ENCODE measurements around the gene ZNF609.

DNA sequence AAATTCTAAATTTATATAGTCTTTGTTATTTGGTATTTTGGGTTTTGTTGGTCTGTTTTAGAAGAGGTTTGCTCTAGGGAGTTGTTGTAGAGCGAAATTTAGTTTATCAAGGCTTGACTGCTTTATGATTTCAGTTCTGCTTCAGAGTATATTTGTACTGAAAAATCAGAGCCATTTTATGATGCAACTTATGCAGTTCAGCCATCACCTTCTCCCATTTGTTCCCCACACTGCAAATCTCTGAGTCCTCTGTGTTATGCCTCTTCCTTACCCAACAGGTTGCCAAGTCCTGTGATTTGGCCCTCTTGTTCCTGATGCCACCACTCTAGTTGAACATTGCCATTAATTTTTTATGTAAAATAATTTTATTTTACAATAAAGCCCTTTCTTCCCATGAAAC lies 140.4 kb downstream of the ZNF609 start:
- TF ChIP-seq, protein P1, sequence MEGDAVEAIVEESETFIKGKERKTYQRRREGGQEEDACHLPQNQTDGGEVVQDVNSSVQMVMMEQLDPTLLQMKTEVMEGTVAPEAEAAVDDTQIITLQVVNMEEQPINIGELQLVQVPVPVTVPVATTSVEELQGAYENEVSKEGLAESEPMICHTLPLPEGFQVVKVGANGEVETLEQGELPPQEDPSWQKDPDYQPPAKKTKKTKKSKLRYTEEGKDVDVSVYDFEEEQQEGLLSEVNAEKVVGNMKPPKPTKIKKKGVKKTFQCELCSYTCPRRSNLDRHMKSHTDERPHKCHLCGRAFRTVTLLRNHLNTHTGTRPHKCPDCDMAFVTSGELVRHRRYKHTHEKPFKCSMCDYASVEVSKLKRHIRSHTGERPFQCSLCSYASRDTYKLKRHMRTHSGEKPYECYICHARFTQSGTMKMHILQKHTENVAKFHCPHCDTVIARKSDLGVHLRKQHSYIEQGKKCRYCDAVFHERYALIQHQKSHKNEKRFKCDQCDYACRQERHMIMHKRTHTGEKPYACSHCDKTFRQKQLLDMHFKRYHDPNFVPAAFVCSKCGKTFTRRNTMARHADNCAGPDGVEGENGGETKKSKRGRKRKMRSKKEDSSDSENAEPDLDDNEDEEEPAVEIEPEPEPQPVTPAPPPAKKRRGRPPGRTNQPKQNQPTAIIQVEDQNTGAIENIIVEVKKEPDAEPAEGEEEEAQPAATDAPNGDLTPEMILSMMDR (IDR thresholded peaks at IDR 0.05), result no peak
- no peak for TF ChIP-seq POLR2A (IDR thresholded peaks at IDR 0.05)

Measured in lower leg skin (tissue), 3 donors.